Cerebellar cortex (tissue), 1 donor: ENCODE results near the gene GNB5.
A peak's percentile ranks its signal among the peaks of the same experiment; 100 is the strongest.
"Not testable (repeated sequence)": the region's sequence is repeated elsewhere in the genome, so short reads cannot be mapped to it uniquely, and the experiment has no call there.

ENCODE experiments used
- DNase-seq: peaks from one replicate; pipeline ENCODE4 v3.0.0-alpha.2; 2015; ENCODE audit warnings: low spot score

GNB5 gene

DNA sequence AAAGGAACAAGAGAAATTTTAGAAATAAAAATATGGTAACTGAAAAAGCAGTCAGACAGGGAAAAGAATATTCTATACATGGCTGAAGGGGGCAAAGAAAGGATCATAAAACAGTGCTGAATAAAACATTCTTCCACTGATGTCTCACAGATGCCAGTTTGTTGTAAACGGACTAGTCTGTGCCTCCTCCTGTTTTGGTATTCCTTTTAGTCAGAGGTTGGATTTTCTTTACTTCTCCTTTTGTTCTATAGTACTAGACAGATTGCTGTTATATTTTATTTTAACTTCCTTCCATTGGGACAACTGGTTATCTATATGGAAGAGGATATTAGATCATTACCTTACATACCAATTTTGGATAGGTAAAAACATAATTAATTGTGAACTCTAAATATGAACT lies 16.0 kb upstream of the GNB5 start:
- no peak for DNase-seq

DNA sequence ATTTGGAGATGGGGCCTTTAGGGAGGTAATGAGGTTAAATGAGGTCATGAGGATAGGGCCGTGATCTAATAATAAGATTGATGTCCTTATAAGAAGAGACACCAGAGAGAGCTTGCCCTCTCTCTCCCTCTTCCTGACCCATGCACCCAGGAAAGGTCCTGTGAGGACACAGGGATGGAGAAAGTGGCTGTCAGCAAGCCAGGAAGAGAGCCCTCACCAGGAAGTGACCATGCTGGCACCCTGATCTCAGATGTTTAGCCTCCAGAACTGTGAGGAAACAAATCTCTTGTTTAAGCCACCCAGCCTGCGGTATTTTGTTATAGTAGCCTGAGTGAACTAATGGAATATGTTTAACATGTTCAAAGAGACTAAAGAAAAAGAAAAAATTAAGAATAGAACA lies 15.3 kb upstream of the GNB5 start:
- DNase-seq = no peak

DNA sequence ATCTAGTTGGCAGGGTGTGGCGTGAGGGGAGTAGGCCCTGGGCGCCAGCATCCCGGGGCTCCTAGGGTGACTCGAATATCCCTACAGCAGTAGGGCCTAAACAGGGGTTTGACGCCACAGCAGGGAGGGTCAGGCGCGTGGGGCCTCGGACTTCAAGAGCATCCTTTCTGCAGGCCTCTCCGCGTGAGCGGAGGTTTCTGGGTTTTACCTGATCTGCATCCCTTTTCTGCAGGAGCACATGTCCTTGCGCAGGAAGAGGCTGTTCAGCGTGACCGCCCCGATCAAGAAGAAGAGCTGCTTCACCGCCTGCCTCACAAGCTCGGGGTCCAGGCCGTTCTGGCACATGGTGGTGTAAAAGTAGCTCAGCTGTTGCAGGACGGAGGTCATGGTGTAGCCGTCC lies 13.5 kb upstream of the GNB5 start:
- no peak for DNase-seq

DNA sequence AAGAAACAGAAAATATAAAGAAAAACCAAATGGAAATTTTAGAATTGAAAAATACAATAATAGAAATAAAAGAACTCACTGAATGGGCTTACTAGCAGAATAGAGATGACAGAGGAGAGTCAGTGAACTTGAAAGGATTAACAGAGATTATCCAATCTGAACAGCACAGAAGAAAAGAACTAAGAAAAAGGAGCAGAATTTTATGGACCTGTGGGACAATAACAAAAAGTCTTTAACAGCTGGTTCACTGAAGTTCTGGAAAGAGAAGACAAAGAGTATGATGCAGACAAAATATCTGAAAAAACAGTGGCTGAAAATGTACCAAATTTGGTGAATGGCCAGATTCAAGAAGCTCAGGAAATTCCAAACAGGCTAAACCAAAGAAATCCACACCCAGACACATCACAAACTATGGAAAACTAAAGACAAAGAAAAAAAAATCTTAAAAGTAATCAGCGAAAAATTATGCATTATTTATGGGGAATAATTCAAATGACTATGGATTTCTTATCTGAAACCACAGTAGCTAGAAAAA lies 9.7 kb upstream of the GNB5 start:
- no peak for DNase-seq

DNA sequence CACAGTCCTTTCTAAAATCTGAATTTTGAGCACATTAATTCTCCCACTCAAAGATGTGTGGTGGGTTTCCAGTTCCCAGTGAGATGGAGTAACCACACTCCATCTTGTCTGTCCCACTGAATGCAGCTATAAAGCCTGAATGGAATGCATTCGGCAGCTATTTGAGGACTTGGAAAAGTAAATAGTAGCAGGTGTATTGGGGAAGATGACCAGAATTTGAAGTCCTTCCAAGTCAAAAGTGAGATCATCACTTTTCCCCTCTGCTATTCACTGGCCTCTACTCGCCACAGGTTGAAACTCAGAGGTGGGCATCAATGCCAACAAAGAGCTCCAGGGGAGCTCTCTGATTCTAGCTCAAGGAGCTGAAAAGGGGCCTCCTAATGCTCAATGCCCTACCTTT lies 8.1 kb upstream of the GNB5 start:
- peak; percentile 45 for DNase-seq

DNA sequence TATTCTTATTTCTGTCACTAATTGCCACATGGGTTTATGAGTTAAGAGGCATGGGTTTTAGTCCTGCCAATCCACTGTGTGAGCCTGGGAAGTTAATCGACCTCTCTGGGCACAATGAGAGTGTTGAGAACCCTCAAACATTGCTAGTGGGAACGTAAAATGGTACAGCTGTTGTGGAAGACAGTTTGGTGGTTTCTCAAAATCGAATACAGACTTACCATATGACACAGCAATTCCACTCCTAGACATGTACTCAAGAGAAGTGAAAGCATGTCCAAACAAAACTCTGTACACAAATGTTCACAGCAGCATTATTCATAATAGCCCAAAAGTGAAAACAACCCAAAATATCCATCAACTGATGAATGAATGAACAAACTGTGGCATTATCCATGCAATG lies 5.7 kb upstream of the GNB5 start:
- DNase-seq = no peak

DNA sequence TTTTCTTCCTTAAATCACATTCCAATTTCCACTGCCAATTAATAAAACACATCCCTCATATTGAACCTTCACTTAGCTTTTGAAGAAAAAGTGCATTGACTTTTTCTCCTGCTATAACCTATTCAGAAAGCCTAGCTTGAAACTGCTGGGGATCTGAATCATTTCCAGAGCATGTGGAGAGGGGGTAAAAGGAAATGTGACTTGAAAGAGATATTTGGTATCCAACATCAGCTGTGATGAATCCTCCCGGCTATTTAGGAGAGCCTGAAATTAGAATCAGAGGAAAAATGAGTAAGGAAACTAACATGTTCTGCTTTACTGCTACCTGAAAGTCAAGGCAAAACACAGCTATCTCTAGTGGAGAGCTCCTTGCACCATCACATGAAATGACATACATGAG lies 2.6 kb upstream of the GNB5 start:
- DNase-seq = no peak

DNA sequence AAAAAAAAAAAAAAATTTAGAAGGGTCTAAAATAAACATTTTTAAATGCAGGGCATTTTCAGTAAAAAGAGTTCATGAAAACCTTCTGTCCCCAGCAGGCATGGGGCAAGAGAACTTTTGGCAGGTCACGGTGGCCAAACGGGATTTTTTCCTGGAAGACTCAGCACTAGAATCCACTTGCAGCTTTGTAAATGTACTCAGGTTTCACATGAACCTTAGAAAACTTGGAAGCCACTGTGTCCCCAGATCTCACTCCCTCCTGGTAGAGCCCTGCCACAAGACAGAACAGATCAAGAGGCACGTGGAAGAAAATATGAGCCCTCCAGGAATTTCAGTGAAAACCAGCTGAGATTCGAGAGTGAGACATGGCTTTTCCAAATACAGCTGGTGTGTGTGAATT lies 2.1 kb upstream of the GNB5 start:
- no peak for DNase-seq

DNA sequence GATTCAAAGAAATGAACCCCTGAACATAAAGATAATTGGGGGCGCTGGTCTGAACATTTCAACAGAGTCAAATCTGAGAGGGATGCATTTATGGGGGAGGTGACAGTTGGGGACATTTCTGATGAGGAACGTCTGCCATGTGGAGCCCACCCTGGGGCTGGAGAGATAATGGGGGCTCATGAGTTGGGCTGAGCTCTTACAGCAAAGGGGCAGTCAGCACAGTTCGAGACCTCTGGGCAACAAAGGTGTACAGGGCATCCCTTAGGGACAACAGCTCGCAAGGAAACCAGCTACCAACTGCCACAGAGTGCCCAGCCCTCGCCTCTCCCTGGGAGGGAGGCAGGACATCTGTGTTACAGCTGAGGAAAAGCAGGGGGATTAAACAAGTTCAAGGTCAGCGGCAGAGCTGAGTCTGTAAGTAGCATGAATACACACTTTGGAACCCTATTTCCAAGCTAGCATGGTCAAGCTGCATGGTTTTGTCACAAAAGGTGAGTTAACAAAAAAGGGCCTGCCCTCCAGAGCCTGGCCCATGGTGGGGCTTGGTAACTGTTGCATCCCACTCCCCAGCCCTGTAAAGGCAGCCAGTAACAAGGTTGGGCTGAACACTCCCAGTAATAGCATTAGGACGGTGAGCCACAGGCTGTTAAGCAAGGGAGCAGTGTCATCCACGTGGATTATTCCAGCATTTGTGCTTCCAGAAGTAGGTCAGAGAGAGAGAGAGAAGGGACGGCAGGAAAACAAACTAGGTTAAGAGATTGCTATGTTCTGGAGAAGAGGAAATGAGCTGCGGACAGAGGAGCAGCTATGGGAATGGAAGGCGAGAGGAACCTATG lies 4.3 kb downstream of the GNB5 start:
- DNase-seq = peak; percentile 92

DNA sequence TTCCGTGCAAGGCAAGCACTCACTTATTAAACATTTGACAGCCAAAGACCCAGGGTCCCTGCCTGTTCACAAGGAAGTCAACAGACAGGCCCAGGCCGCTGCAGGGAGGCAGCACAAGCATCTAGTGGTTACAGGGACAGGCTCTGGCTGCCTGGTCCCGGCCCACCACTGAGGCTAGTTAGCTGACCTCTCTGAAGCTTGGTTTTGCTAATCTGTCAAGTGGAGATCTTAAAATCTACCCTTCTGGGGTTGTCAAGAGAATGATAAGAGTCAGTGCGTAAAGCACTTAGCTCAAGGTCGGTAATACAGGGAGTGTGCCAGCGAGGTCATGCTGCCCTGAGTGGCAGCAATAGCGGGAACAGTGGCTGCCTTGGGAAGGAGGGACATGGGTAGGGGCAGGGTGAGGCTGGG lies 6.0 kb downstream of the GNB5 start:
- no peak for DNase-seq

DNA sequence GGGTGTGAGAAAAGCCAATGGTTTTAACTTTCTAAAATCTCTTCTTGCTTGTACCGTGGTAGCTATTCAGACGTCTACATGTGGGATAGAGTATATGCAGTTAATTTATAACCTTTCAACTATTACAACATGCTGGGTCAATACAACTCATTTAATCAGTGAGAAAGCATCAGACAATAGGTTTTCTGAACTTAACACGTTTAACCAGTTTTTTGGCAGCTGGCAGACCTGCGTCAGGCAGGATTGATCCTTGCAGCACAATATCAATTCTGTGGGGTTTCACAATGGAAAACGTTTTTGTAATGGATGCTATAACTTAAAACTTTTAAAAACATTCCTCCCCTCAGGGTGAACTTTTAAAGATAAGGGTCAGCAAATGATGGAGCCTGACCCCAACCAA lies 6.5 kb downstream of the GNB5 start:
- DNase-seq = no peak

DNA sequence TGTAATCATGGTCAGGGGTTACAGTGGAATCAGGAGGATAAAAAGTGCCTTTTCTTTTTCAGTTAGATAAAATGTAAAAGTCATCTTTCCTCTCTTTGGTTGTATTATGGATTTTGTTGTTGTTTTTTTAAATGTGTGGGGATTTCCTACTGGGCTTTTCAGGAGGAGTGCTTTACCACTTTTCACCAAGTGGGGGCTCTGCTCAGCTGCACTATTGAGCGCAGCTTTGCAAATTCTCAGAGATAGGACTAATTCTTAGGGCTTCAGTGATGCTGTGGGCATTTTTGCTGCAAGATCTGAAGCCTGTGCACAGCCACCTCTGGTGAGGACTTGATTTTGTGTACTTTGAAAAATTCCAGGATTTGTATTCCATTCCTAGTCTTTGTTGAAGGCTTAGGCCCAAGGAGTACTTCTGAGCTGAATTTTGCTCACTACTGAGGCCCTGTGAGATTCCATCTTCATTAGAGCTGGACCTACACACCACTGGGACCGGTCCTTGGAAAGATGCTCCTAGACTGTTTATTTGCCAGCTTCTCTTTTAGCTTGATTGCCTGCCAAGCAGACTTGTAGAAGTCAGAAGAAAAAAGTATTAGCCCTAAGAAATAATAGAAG lies 7.5 kb downstream of the GNB5 start:
- DNase-seq = peak; percentile 76

DNA sequence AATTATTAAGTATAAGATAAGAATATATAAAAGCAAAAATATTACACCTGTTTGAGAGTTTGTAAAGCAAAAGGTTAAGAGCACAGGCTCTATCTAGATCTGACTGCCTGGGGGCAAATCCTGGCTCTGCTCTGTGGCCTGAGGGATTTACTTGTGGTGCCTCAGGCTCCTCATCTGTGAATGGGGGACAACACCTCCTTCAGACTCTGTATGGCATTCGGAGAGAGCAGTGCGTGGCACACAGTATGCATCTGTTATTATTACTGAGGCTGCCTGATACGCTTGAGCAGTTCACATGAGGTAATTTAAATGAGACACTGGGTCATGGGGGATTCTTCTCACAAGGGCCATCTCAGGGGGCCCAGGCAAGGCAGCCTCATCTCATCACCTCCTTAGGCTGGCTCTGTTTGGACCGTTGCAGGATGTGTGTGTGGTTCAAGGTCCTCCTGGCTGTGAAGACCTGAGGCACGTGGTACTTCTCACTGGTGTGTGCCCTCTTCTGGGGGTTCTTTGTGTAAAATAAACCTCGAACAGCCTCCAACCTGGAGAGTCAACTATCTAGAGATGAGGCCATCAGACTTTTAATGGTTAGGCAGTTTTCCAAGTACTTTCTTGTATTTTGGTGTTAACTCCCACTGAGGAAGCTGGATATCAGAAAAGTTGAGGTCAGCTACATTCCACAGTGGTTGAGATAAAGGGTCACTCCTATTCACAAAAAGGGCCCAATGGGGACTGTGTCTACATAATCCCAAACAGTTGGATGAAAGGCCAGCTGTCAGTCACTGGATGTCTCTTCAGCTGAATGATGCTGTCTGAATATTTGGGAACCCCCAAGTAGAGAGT lies 9.0 kb downstream of the GNB5 start:
- DNase-seq = no peak

DNA sequence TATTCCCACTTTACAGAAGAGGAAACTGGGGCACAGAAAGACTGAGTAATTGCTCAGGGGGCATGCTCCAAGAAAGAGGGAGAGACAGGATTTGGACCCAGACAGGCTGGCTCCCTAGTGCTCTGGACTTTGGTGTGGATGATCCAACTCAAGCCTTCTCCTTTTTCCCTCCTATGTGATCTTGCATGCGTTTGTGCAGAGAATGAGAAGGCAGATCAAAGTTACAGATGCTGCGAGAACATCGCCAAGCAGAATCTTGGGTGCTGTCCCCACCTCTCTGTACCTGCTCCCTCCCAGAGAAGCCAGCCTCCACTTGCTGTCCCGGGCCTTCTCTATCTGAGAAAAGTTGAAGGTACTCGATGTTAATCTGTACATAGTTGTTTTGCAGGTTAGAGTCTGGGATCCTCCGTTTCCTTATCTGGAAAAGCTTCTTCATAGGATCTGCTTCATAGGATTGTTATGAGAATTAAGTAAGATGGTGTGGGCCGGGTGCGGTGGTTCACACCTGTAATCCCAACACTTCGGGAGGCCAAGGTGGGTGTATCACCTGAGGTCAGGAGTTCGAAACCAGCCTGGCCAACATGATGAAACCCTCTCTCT lies 10.2 kb downstream of the GNB5 start:
- DNase-seq = no peak

DNA sequence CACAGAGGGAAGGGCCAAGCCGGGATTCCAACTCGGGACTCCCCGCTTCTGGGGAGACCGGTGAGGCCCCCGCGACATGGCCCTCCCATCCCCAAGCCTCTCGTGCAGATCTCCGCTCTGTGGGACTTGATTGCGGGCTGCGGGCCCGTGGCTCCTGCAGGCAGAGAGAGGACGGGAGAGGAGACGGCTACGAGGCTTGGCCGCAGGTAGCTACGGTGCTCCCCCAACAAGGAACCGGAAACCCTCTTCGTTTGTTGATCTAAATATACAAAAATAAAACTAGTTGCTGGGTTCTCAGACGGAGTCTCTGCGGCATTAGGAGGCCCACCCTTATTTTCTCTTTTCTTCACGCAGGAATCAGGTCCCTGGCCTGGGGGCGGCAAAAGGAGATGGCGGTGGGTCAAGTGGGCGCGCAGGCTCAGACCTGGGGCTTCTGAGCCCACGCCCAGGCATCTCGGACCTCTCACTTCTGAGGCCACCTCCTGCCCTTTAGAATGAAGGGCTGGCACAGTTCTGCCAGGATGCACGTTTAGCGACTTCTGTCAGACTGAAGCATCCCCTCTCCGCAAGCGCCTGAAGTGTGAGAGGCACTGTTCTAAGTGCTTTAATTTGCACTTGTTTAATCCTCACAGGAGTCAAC lies 10.9 kb downstream of the GNB5 start:
- no peak for DNase-seq

DNA sequence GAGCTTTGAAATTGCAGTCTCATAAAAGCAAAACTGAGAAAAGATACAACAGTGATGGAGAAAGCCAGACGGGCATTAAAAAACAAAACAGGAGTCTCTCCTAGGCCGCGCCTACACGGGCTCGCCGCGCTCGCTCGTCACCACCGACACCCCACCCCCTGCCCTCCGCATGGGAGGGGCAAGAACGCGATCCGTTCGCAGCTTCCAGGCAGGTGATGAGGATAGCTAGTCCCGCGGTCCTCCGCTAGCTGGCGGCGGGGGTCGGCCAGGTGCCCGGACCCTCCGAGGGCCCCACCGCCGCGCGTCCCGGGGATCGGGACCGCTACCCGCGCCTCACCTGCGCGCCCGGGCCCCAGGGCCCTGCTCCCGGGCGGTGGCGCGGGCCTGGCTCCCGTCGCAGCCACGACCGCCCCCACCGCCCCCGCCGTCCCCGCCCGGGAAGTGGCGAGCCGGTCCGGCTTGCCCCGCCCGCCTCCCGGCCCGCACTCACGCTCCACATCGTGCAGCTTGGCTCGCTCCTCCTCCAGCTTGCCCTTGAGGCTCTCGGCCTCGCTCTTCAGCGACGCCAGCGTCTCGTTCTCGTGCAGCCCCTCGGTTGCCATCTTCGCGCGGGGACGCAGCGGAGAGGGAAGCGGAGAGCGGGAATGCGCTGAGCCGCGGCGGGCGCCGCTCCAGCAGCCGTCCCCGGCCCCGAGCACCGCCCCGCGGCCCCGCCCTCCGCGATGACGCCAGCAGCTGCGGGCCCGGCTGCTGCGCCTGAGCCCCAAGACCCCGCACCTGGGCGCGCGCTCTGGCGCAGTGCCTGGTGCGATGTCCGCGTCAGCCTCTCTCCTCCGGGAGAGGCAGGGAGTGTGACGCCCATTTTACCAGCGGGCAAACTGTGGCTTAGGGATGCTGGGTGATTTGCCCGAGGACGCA lies 11.7 kb downstream of the GNB5 start:
- peak; percentile 93 for DNase-seq

DNA sequence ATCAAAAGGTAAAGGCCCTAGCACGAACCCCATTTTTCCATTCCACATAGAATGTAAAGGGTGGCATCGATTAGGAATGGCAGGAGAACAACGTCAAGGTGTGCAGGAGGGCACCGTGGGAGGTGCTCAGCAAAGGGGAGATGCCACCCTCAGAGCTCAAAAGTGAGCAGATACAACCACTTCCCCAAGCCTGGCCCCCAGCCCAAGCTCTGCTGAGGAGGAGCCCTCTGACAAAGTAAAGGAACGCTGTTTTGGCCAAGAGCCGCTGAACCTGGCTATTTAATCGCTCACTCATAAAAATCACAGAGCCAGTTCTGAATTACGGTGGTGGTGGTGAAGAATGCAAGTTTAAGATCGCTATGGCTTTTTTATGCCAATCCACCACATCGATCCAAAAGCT lies 12.4 kb downstream of the GNB5 start:
- DNase-seq = no peak

DNA sequence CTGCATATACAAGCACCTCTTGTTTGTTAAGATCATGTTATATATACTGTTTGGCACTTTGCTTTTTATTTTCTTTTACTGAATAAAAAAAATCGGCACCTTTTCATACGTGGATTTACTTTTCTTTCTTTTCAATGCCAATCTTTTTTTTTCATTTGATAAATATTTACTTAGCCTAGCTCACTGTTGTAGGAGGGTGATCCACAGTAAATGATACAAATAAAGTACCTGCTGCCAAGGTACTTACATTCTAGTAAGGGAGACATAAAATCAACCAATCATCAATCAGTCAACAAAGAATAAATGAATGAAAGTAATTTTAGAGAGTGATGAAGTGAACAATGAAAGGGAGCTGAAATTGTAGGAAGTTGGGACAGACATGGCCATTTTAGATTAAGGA lies 18.3 kb downstream of the GNB5 start:
- DNase-seq = no peak

DNA sequence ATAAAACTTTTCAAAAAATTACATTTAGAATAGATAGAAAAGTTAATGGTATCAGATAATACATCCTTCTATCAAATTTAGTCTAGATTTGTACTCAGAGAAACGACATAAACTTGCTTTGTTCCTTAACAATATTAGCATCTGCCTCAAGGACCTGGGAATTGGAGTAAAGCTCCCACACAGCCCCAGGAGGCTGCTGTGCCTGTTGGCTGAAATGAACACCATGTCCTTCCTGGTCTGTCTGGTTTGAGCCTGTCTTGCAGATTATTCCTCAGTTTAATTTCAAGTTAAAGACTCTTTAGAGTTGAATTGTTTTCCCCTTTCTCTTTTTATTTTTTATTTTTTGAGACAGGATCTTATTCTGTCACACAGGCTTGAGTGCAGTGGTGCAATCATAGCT lies 19.4 kb downstream of the GNB5 start:
- peak; percentile 58 for DNase-seq

DNA sequence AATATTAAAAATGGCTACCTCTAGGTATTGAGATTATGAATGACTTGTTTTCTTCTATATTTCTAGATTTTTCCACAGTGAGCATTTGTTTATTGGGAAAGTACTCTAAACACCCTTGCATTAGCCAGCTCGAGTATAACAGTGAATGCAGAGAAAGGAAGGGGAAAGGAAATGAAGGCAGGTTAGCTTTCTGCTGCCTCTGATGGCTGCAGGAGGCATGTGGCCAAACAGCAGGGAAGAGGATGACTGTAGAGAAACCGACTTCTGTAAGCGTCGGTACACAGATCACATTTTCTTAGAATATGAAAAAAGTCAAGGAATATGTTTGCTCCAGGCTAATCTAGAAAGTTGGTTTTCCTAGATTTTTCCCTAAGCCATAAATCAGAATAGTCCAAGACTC lies 19.8 kb downstream of the GNB5 start:
- peak; percentile 83 for DNase-seq

DNA sequence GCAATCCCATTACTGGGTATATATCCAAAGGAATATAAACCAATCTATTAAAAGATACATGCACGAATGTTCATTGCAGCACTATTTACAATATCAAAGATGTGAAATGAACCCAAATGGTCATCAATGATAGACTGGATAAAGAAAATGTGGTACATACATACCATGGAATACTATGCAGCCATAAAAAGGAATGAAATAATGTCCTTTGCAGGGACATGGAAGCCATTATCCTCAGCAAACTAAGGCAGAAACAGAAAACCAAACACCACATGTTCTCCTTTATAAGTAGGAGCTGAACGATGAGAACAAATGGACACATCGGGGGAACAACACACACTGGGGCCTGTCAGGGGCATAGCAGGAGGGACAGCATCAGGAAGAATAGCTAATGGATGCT lies 21.0 kb downstream of the GNB5 start:
- not testable (repeated sequence) for DNase-seq
